Cardiac muscle cell (in vitro differentiated cells and primary cell): ENCODE results near the gene MIF4GD. TPM values are rescaled to one million over a fixed set of nuclear protein-coding genes. Genes with fewer than 3 reads are reported as not detected.
"Not testable (repeated sequence)": the region's sequence is repeated elsewhere in the genome, so short reads cannot be mapped to it uniquely, and the experiment has no call there.

ENCODE experiments used
- DNase-seq, 2 donors: peaks; one replicate each; pipeline versions ENCODE4 v3.0.0 to v3.0.0-alpha.2; 2010 to 2017; ENCODE audit warnings: low read depth in 1 of 2, low spot score in 1 of 2
- H3K27ac ChIP-seq: fragments of 200-600 bp; sonication (generic); 2 replicates; pipeline ENCODE4 v1.5.1; 2016
- H3K27me3 ChIP-seq: fragments of 200-600 bp; sonication (generic); 2 replicates; pipeline ENCODE4 v1.6.0; 2016; ENCODE audit warnings: control low read depth
- H3K36me3 ChIP-seq: fragments of 200-600 bp; sonication (generic); 2 replicates; pipeline ENCODE4 v1.5.1; 2016; ENCODE audit warnings: control low read depth
- H3K4me1 ChIP-seq: fragments of 200-600 bp; sonication (generic); 2 replicates; pipeline ENCODE4 v1.8.1; 2017; ENCODE audit warnings: low read depth, mild to moderate bottlenecking, mixed run types
- H3K4me3 ChIP-seq: fragments of 200-600 bp; sonication (generic); 2 replicates; pipeline ENCODE4 v1.5.1; 2016; ENCODE audit warnings: mild to moderate bottlenecking
- H3K9me3 ChIP-seq: fragments of 200-600 bp; sonication (generic); 2 replicates; pipeline ENCODE4 v1.5.1; 2017; ENCODE audit warnings: low read depth, mild to moderate bottlenecking, control low read depth
- polyA plus RNA-seq: library from polyadenylated mRNA; unstranded; fragments of >200 nt; fragmentation: Nextera tagmentation; extraction: Ambion mirVana; gene quantifications from 2 replicates; pipeline ENCODE4 v1.2.1, GENCODE V29; 2016
- total RNA-seq: library from RNA; depleted of rRNA; stranded (reverse); fragments of >200 nt; gene quantifications from 2 replicates; pipeline ENCODE4 v1.2.3, GENCODE V29; 2016
- TF ChIP-seq, protein P1 (sequence below): IDR thresholded peaks from 2 replicates; pipeline ENCODE4 v1.5.1; 2012; ENCODE audit warnings: low read depth, mild to moderate bottlenecking, low read length

MIF4GD gene
- total and polyA plus RNA-seq, 2 experiments from 2014 or later, result 35.6 to 75.8 TPM

DNA sequence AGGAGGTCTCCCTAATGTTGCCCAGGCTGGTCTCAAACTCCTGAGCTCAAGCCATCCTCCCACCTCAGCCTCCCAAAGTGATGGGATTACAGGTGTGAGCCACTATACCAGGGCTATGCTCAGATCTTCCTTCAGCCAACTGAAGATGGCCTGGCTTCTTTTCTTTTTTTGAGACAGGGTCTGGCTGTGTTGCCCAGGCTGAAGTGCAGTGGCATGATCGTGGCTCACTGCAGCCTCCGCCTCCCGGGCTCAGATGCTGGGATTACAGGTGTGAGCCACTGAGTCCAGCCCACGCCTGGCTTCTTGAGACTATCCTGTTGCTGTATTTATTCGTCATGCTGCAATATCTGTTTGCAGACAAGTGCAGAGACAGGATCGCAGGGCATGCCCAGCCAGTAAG is 14.1 kb upstream of the MIF4GD start:
- Histone ChIP-seq H3K27ac (no peak overlapping the region), H3K27me3 (no peaks in the 10 kb centered on the region), H3K36me3 (no peaks in the 10 kb centered on the region), H3K4me1 (no peaks in the 10 kb centered on the region), H3K4me3 (no peak overlapping the region), H3K9me3 (no peaks in the 10 kb centered on the region)
- DNase-seq, result no peak
- TF ChIP-seq, protein P1, sequence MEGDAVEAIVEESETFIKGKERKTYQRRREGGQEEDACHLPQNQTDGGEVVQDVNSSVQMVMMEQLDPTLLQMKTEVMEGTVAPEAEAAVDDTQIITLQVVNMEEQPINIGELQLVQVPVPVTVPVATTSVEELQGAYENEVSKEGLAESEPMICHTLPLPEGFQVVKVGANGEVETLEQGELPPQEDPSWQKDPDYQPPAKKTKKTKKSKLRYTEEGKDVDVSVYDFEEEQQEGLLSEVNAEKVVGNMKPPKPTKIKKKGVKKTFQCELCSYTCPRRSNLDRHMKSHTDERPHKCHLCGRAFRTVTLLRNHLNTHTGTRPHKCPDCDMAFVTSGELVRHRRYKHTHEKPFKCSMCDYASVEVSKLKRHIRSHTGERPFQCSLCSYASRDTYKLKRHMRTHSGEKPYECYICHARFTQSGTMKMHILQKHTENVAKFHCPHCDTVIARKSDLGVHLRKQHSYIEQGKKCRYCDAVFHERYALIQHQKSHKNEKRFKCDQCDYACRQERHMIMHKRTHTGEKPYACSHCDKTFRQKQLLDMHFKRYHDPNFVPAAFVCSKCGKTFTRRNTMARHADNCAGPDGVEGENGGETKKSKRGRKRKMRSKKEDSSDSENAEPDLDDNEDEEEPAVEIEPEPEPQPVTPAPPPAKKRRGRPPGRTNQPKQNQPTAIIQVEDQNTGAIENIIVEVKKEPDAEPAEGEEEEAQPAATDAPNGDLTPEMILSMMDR, result no peak

DNA sequence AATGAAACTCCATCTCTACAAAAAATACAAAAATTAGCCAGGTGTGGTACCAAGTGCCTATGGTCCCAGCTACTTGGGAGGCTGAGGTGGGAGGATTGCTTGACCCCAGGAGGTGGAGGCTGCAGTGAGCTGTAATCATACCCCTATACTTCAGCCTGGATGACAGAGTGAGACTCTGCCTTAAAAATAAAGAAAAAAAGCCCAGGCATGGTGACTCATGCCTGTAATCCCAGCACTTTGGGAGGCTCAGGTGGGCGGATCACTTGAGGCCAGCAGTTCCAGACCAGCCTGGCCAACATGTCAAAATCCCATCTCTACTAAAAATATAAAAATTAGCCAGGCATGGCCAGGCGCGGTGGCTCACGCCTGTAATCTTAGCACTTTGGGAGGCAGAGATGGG is 9.2 kb upstream of the MIF4GD start:
- H3K27ac ChIP-seq, H3K27me3 ChIP-seq, H3K9me3 ChIP-seq, H3K4me3 ChIP-seq, DNase-seq, H3K36me3 ChIP-seq, H3K4me1 ChIP-seq: not testable (repeated sequence)

DNA sequence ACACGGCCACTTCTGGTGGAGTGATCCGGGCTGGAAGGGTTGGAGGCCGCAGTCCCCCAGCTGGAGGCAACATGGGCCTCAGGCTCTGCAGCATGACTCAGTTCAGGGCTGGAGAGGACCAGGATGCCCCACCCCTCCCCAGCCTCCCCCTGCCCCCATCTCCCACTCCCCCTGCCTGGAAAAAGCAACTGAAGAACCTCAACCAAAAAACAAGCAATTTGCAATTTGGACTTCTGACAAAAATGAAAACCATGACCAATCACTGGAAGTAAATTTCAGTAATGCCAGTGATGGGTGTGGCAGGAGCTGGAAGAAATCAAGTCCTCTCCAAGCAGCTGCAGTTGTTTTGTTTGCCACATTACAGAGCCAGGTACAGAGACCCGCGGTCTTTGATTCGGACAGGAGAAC is 6.6 kb upstream of the MIF4GD start:
- no peak for DNase-seq
- H3K36me3 ChIP-seq, result no peaks in the 10 kb centered on the region
- no peak overlapping the region for H3K4me3 ChIP-seq
- no peaks in the 10 kb centered on the region for H3K27me3 ChIP-seq
- no peaks in the 10 kb centered on the region for H3K9me3 ChIP-seq
- no peak overlapping the region for H3K27ac ChIP-seq
- H3K4me1 ChIP-seq, result no peaks in the 10 kb centered on the region
- TF ChIP-seq, protein P1, result no peak

DNA sequence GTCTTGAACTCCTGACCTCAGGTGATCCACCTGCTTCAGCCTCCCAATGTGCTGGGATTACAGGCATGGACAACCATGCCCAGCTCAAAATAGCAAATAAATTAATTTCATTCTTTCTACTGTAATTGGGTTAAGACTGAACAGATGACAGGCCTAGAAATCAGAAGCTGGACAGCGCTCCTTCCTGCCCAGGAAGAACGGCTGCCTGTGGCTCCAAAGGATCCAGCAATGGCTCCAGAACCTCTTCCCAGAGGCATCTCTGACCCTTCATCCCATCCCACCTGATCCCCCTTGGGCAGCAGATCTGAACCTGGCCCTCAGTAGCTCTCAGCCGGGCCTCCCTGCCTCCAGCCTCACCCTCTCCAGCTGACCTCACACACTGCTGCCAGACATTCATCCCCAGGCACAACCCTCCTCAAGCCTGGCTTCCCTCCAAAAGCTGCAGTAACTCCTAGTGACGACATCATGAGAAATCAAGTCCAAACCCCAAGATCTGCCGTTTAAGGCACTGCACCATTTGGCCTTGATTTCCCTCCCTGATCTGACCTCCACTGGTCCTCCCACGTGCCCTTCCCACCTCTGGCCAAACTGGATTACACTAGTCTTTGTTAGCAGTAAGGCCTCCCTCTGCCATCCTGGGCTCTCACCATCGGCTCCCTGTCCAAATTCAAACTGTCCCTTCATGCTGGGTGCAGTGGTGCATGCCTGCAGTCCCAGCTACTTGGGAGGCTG is 3.1 kb upstream of the MIF4GD start:
- Histone ChIP-seq H3K27ac (no peak overlapping the region), H3K4me1 (no peaks in the 10 kb centered on the region), H3K27me3 (no peaks in the 10 kb centered on the region), H3K9me3 (no peaks in the 10 kb centered on the region), H3K4me3 (no peak overlapping the region), H3K36me3 (no peaks in the 10 kb centered on the region)
- TF ChIP-seq, protein P1, result no peak
- DNase-seq, result peak in 1 of 2 donors; percentile 81

DNA sequence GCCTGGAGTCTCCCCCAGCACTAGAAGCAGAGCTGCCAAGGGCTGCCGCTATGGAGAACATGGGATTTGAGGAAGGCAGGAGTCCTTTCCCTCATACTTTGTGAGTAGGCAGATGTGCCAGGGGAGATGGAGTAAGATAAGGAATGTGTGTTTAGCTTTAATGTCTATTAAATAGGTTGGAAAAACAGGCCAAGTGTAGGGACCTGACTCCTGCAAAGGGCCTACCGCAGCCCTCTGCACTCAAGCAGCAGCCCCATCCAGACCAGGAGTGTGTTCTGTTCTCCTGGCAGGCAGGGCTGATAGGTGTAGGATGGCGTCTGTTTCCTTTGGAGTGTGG is 1.8 kb upstream of the MIF4GD start:
- no peaks in the 10 kb centered on the region for H3K27me3 ChIP-seq
- H3K9me3 ChIP-seq, result no peaks in the 10 kb centered on the region
- H3K4me1 ChIP-seq, result no peaks in the 10 kb centered on the region
- H3K36me3 ChIP-seq, result no peaks in the 10 kb centered on the region
- H3K27ac ChIP-seq, result no peak overlapping the region
- no peak overlapping the region for H3K4me3 ChIP-seq
- no peak for DNase-seq
- TF ChIP-seq, protein P1, result no peak

DNA sequence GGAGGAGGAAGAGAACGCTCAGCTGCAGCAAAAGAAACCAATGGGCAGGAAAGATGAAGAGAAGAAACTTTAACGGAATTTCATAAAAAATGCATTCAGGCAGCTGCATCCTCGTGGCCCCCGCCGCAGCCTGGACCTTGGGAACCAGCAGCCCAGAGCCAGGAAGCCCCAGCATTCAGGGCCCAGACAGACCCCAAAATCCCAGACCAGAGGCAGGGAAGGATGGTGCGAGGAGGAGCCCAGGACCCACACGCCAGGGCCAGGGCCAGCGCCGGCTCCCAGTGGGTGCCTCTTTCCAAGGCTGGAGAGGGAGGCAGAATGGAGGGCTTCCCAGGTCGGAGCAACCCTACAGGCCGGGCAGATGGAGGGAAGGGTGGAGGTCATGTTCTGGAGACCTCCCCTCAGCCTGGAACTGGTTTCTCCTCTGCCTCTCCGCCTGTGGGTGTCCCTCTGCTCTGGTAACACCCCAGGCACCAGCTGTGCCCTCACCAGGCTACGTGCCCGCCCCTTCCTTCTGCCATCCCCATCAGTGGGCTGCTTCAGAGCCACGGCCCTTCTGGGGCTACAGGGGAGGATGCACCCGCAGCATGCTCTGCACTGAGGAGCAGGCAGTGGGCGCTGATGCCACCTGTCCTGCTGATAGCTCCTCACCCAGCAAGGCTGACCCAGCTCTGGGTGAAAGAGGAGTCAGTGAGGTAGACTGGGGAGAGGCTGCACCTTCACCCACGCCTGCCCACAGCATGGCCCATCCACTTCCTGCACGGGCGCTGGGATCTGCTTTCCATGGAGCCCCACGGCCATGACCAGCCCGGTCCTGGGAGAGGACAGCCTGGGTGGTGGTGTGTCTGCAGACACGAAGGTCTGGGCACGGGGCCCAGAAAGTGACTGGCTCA is 1.2 kb upstream of the MIF4GD start:
- H3K9me3 ChIP-seq, result no peaks in the 10 kb centered on the region
- TF ChIP-seq, protein P1, result no peak
- H3K27ac ChIP-seq, result no peak overlapping the region
- no peaks in the 10 kb centered on the region for H3K36me3 ChIP-seq
- no peaks in the 10 kb centered on the region for H3K4me1 ChIP-seq
- H3K4me3 ChIP-seq, result peak overlapping the region; percentile 94
- peak in 1 of 2 donors; percentile 46 for DNase-seq
- no peaks in the 10 kb centered on the region for H3K27me3 ChIP-seq
